IPS-18a (cell line): Measurements from ENCODE around the gene RCAN3.

ENCODE experiments used
- H3K27ac ChIP-seq: one replicate; pipeline ENCODE4 v1.5.1; 2013; ENCODE audit warnings: low read length
- H3K27me3 ChIP-seq: one replicate; pipeline ENCODE4 v1.6.1; 2013; ENCODE audit warnings: mild to moderate bottlenecking, low read length; ENCODE audit not compliant: control insufficient read depth, insufficient read depth
- H3K36me3 ChIP-seq: one replicate; pipeline ENCODE4 v1.6.1; 2013; ENCODE audit warnings: low read depth, low read length; ENCODE audit not compliant: control insufficient read depth
- H3K4me1 ChIP-seq: one replicate; pipeline ENCODE4 v1.6.1; 2013; ENCODE audit warnings: low read depth, low read length; ENCODE audit not compliant: control insufficient read depth
- H3K4me3 ChIP-seq: one replicate; pipeline ENCODE4 v1.5.1; 2013; ENCODE audit warnings: low read length
- H3K9ac ChIP-seq: one replicate; pipeline ENCODE4 v1.6.1; 2013; ENCODE audit warnings: mild to moderate bottlenecking, low read length, moderate library complexity
- H3K9me3 ChIP-seq: one replicate; pipeline ENCODE4 v1.6.1; 2013; ENCODE audit warnings: low read depth, low read length; ENCODE audit not compliant: control insufficient read depth

Gene RCAN3

GRCh38 chr1:24470592-24470991, 32.0 kb upstream of the RCAN3 start:
- no peak overlapping the region for H3K4me3 ChIP-seq
- H3K27ac ChIP-seq: no peak overlapping the region

GRCh38 chr1:24472527-24473251, 29.9 kb upstream of the RCAN3 start:
- Histone ChIP-seq H3K4me1 (no peaks in the 10 kb centered on the region), H3K9ac (no peak overlapping the region), H3K27ac (no peak overlapping the region), H3K27me3 (no peaks in the 10 kb centered on the region), H3K36me3 (no peaks in the 10 kb centered on the region), H3K4me3 (no peak overlapping the region), H3K9me3 (no peaks in the 10 kb centered on the region)

More at GRCh38 chr1:24470592-24470991, 32.0 kb upstream of the RCAN3 start:
- H3K4me1 ChIP-seq: peaks cover 3% of the 10 kb centered on the region
- H3K27me3 ChIP-seq: no peaks in the 10 kb centered on the region
- no peaks in the 10 kb centered on the region for H3K36me3 ChIP-seq
- H3K9ac ChIP-seq: no peak overlapping the region
- no peaks in the 10 kb centered on the region for H3K9me3 ChIP-seq

GRCh38 chr1:24474193-24474592, 28.4 kb upstream of the RCAN3 start:
- Histone ChIP-seq H3K9ac (no peak overlapping the region), H3K27me3 (no peaks in the 10 kb centered on the region), H3K4me3 (no peak overlapping the region), H3K36me3 (no peaks in the 10 kb centered on the region), H3K27ac (no peak overlapping the region), H3K9me3 (no peaks in the 10 kb centered on the region), H3K4me1 (no peaks in the 10 kb centered on the region)

- Histone ChIP-seq H3K27ac (no peak overlapping the region), H3K4me1 (no peaks in the 10 kb centered on the region), H3K9me3 (no peaks in the 10 kb centered on the region)
These were observed 26.9 kb upstream of the RCAN3 start for GRCh38 chr1:24475700-24476099.

GRCh38 chr1:24476571-24476970, 26.1 kb upstream of the RCAN3 start:
- no peaks in the 10 kb centered on the region for H3K36me3 ChIP-seq
- no peaks in the 10 kb centered on the region for H3K27me3 ChIP-seq
- H3K4me1 ChIP-seq: peaks cover 7% of the 10 kb centered on the region
- H3K27ac ChIP-seq: no peak overlapping the region
- H3K9ac ChIP-seq: no peak overlapping the region
- H3K9me3 ChIP-seq: no peaks in the 10 kb centered on the region
- H3K4me3 ChIP-seq: no peak overlapping the region

More at GRCh38 chr1:24475700-24476099, 26.9 kb upstream of the RCAN3 start:
- no peaks in the 10 kb centered on the region for H3K36me3 ChIP-seq
- no peak overlapping the region for H3K4me3 ChIP-seq
- H3K27me3 ChIP-seq: no peaks in the 10 kb centered on the region
- H3K9ac ChIP-seq: no peak overlapping the region

- H3K9ac ChIP-seq: no peak overlapping the region
- H3K27me3 ChIP-seq: no peaks in the 10 kb centered on the region
- no peaks in the 10 kb centered on the region for H3K9me3 ChIP-seq
- peaks cover 7% of the 10 kb centered on the region for H3K4me1 ChIP-seq
- H3K4me3 ChIP-seq: no peak overlapping the region
- no peak overlapping the region for H3K27ac ChIP-seq
- H3K36me3 ChIP-seq: no peaks in the 10 kb centered on the region
These were observed 25.3 kb upstream of the RCAN3 start for GRCh38 chr1:24477309-24477708.

GRCh38 chr1:24481101-24481500, 21.5 kb upstream of the RCAN3 start:
- Histone ChIP-seq H3K4me1 (peaks cover 7% of the 10 kb centered on the region), H3K9ac (no peak overlapping the region)

GRCh38 chr1:24481843-24482610, 20.6 kb upstream of the RCAN3 start:
- H3K4me3 ChIP-seq: no peak overlapping the region
- no peaks in the 10 kb centered on the region for H3K36me3 ChIP-seq
- no peaks in the 10 kb centered on the region for H3K27me3 ChIP-seq
- H3K9me3 ChIP-seq: no peaks in the 10 kb centered on the region
- no peak overlapping the region for H3K27ac ChIP-seq
- peaks cover 7% of the 10 kb centered on the region for H3K4me1 ChIP-seq
- no peak overlapping the region for H3K9ac ChIP-seq

More at GRCh38 chr1:24481101-24481500, 21.5 kb upstream of the RCAN3 start:
- Histone ChIP-seq H3K27me3 (no peaks in the 10 kb centered on the region), H3K4me3 (no peak overlapping the region), H3K27ac (no peak overlapping the region), H3K36me3 (no peaks in the 10 kb centered on the region), H3K9me3 (no peaks in the 10 kb centered on the region)

GRCh38 chr1:24483441-24483840, 19.2 kb upstream of the RCAN3 start:
- Histone ChIP-seq H3K4me3 (no peak overlapping the region), H3K9ac (no peak overlapping the region), H3K4me1 (peaks cover 7% of the 10 kb centered on the region), H3K27ac (no peak overlapping the region), H3K27me3 (no peaks in the 10 kb centered on the region), H3K9me3 (no peaks in the 10 kb centered on the region), H3K36me3 (no peaks in the 10 kb centered on the region)

- Histone ChIP-seq H3K4me1 (peaks cover 7% of the 10 kb centered on the region), H3K36me3 (no peaks in the 10 kb centered on the region), H3K9me3 (no peaks in the 10 kb centered on the region), H3K27ac (no peak overlapping the region), H3K9ac (no peak overlapping the region), H3K4me3 (no peak overlapping the region), H3K27me3 (no peaks in the 10 kb centered on the region)
These were observed 18.4 kb upstream of the RCAN3 start for GRCh38 chr1:24484199-24484598.

GRCh38 chr1:24486331-24487065, 16.1 kb upstream of the RCAN3 start:
- no peaks in the 10 kb centered on the region for H3K27me3 ChIP-seq
- no peak overlapping the region for H3K9ac ChIP-seq
- H3K4me1 ChIP-seq: peaks cover under 1% of the 10 kb centered on the region
- H3K9me3 ChIP-seq: peaks cover 3% of the 10 kb centered on the region
- H3K27ac ChIP-seq: no peak overlapping the region
- H3K4me3 ChIP-seq: no peak overlapping the region
- no peaks in the 10 kb centered on the region for H3K36me3 ChIP-seq
